Measurements from ENCODE around the gene CNNM2. TPM values are rescaled to one million over a fixed set of nuclear protein-coding genes. Genes with fewer than 3 reads are reported as not detected.
A peak's percentile ranks its signal among the peaks of the same experiment; 100 is the strongest.

CNNM2 gene
- total RNA-seq, 1 donor from 2014 or later = 14.3 TPM

- Mint-ChIP-seq H3K36me3 (ENCODE audit: unreplicated experiment) (no peaks in the 10 kb centered on the region), H3K27ac (ENCODE audit: unreplicated experiment) (no peak overlapping the region), H3K4me1 (ENCODE audit: low read depth, unreplicated experiment) (peaks cover 8% of the 10 kb centered on the region), H3K9me3 (ENCODE audit: unreplicated experiment) (no peaks in the 10 kb centered on the region), H3K27me3 (ENCODE audit: unreplicated experiment) (no peaks in the 10 kb centered on the region), H3K4me3 (ENCODE audit: unreplicated experiment) (no peak overlapping the region)
- DNase-seq = no peak
- no peak for TF ChIP-seq CTCF (IDR thresholded peaks at IDR 0.05; ENCODE audit: partially characterized antibody, unreplicated experiment)
These were observed 203.1 kb downstream of the CNNM2 start for GRCh38 chr10:103120977-103121735.

GRCh38 chr10:103123282-103124024, 205.4 kb downstream of the CNNM2 start:
- Mint-ChIP-seq H3K4me3 (ENCODE audit: unreplicated experiment) (no peak overlapping the region), H3K27me3 (ENCODE audit: unreplicated experiment) (peaks cover 2% of the 10 kb centered on the region), H3K36me3 (ENCODE audit: unreplicated experiment) (peaks cover 6% of the 10 kb centered on the region), H3K9me3 (ENCODE audit: unreplicated experiment) (no peaks in the 10 kb centered on the region), H3K27ac (ENCODE audit: unreplicated experiment) (no peak overlapping the region), H3K4me1 (ENCODE audit: low read depth, unreplicated experiment) (peaks cover 8% of the 10 kb centered on the region)
- no peak for DNase-seq
- TF ChIP-seq CTCF (IDR thresholded peaks at IDR 0.05; ENCODE audit: partially characterized antibody, unreplicated experiment) = no peak

- peaks cover 6% of the 10 kb centered on the region for H3K36me3 Mint-ChIP-seq (ENCODE audit: unreplicated experiment)
- DNase-seq = no peak
- H3K9me3 Mint-ChIP-seq (ENCODE audit: unreplicated experiment) = no peaks in the 10 kb centered on the region
- TF ChIP-seq CTCF (IDR thresholded peaks at IDR 0.05; ENCODE audit: partially characterized antibody, unreplicated experiment) = no peak
- peaks cover 2% of the 10 kb centered on the region for H3K27me3 Mint-ChIP-seq (ENCODE audit: unreplicated experiment)
- H3K4me1 Mint-ChIP-seq (ENCODE audit: low read depth, unreplicated experiment) = peaks cover 8% of the 10 kb centered on the region
- no peak overlapping the region for H3K4me3 Mint-ChIP-seq (ENCODE audit: unreplicated experiment)
- peak overlapping the region; percentile 72 for H3K27ac Mint-ChIP-seq (ENCODE audit: unreplicated experiment)
These were observed 206.5 kb downstream of the CNNM2 start for GRCh38 chr10:103124420-103125096.

- Mint-ChIP-seq H3K36me3 (ENCODE audit: unreplicated experiment) (peaks cover 8% of the 10 kb centered on the region), H3K4me1 (ENCODE audit: low read depth, unreplicated experiment) (peaks cover 10% of the 10 kb centered on the region), H3K27ac (ENCODE audit: unreplicated experiment) (peak overlapping the region; percentile 72), H3K4me3 (ENCODE audit: unreplicated experiment) (no peak overlapping the region), H3K9me3 (ENCODE audit: unreplicated experiment) (peaks cover 1% of the 10 kb centered on the region), H3K27me3 (ENCODE audit: unreplicated experiment) (peaks cover 4% of the 10 kb centered on the region)
- no peak for DNase-seq
- TF ChIP-seq CTCF (IDR thresholded peaks at IDR 0.05; ENCODE audit: partially characterized antibody, unreplicated experiment) = no peak
These were observed 207.5 kb downstream of the CNNM2 start for GRCh38 chr10:103125323-103126267.

Data from glutamatergic neuron (in vitro differentiated cells).